HG02798 (cell line): ENCODE measurements around the gene DPEP2.
"Not testable (repeated sequence)": the region's sequence is repeated elsewhere in the genome, so short reads cannot be mapped to it uniquely, and the experiment has no call there.

Source experiments
- ATAC-seq: cut with Tn5 transposase; IDR thresholded peaks from one replicate; pipeline ENCODE4 v1.9.1; 2021; ENCODE audit warnings: mild to moderate bottlenecking; ENCODE audit not compliant: unreplicated experiment, poor library complexity

DPEP2 gene

DNA sequence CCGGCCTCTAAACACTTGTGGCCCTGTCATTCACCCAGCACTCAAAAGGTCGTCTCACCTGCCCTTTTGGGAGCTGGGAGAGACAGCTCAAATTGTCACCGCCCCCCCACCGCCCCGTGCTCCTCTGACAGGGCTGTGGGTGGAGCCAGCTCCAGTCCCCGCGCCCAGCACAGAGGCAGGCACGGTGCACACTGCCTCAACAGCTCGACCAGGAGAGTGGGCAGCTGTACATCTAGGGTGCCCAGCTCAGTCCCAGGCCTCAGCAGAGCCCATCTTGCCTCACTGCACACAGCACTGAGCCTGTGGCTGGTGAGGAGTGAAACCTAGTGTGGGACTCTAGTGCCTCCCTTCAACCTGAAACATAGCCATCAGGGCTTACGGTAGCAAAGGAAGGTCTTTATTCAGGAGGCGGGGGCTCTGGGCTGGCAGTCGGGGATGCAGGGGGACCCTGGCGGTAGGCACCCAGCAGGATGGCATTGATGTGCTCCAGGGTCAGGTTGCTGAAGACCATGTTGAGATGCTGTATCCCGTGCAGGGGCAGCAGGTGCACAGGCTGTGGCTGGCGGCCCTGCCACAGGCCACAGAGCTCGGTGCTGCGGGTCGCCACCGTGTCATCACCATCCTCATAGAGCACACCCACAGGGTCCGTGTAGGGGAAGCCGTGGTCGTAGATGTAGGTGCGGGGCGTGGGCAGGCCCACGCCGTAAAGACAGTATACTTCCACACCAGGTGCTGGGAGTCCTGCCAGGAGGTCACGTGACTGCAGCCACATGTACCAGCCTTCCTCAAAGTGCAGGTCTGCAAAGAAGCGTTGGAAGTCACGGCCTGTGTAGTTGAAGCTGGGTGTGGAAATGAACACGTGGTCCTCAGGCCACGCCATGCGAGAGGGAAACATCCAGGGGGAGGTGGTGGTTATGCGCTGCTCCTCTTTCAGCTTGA is 59.5 kb downstream of the DPEP2 start:
- no peak for ATAC-seq

DNA sequence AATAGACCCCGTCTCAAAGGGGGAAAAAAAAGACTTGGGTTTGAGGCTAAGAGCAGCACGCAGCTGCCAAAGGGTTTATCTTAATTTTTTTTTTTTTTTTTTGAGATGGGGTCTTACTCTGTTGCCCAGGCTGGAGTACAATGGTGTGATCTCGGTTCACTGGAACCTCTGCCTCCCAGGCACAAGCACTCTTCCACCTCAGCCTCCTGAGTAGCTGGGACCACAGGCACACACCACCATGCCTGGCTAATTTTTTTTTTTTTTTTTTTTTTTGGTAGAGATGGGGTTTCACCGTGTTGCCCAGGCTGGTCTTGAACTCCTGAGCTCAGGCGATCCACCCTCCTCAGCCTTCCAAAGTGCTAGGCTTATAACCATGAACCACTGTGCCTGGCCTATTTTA is 61.6 kb downstream of the DPEP2 start:
- ATAC-seq, result not testable (repeated sequence)
